ENCODE data around the gene TENM3.

DNA sequence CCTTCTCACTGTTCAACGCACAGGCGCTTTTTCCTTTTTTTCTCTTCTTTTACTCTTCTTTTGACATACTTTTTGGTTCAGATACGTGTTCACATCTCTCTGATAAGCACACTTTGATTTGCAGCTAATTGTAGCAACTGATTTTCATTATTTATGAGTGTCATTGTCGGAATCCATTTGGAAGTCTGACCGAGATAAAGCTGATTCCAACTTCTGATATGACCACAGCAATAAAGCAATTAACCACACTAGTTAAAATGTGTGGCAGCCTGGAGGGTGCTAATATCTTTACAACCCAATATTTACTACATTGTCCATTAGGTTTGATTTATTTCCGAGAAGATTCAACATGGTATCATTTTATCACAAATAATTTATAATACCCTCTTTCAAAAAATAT lies 101.8 kb downstream of the TENM3 start:
- TF ChIP-seq, protein P1, sequence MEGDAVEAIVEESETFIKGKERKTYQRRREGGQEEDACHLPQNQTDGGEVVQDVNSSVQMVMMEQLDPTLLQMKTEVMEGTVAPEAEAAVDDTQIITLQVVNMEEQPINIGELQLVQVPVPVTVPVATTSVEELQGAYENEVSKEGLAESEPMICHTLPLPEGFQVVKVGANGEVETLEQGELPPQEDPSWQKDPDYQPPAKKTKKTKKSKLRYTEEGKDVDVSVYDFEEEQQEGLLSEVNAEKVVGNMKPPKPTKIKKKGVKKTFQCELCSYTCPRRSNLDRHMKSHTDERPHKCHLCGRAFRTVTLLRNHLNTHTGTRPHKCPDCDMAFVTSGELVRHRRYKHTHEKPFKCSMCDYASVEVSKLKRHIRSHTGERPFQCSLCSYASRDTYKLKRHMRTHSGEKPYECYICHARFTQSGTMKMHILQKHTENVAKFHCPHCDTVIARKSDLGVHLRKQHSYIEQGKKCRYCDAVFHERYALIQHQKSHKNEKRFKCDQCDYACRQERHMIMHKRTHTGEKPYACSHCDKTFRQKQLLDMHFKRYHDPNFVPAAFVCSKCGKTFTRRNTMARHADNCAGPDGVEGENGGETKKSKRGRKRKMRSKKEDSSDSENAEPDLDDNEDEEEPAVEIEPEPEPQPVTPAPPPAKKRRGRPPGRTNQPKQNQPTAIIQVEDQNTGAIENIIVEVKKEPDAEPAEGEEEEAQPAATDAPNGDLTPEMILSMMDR (IDR thresholded peaks at IDR 0.05), result no peak
- TF ChIP-seq POLR2A (IDR thresholded peaks at IDR 0.05), result no peak

All from esophagus squamous epithelium (tissue), 4 donors.